Omental fat pad (tissue), 4 donors: Measurements from ENCODE around the gene ARNT2. TPM values are rescaled to one million over a fixed set of nuclear protein-coding genes. Genes with fewer than 3 reads are reported as not detected.
A peak's percentile ranks its signal among the peaks of the same experiment; 100 is the strongest.

Experiments used
- ATAC-seq: fragments of 150-250 bp; one replicate; pipeline ENCODE4 v1.9.1; 2016; ENCODE audit warnings: mild to moderate bottlenecking, moderate library complexity; ENCODE audit not compliant: low FRiP score
- DNase-seq: peaks from one replicate; pipeline ENCODE4 v3.0.0-alpha.2; 2019; ENCODE audit warnings: low spot score
- total RNA-seq, 4 donors: library from RNA; depleted of rRNA; stranded (reverse); fragments of >200 nt; gene quantifications; one replicate each; pipeline ENCODE4 v1.1.0, GENCODE V29; 2016
- TF ChIP-seq, protein P1 (sequence below), 3 donors: fragments of 450-650 bp; IDR thresholded peaks; one replicate each; pipeline ENCODE4 v1.5.1; 2016 to 2017; ENCODE audit warnings: antibody characterized with exemption in 3 of 3, mild to moderate bottlenecking in 3 of 3, moderate library complexity in 2 of 3

Gene ARNT2
- total RNA-seq, 4 donors from 2014 or later, result 3.1 to 7.4 (median 3.4) TPM

- TF ChIP-seq, protein P1, sequence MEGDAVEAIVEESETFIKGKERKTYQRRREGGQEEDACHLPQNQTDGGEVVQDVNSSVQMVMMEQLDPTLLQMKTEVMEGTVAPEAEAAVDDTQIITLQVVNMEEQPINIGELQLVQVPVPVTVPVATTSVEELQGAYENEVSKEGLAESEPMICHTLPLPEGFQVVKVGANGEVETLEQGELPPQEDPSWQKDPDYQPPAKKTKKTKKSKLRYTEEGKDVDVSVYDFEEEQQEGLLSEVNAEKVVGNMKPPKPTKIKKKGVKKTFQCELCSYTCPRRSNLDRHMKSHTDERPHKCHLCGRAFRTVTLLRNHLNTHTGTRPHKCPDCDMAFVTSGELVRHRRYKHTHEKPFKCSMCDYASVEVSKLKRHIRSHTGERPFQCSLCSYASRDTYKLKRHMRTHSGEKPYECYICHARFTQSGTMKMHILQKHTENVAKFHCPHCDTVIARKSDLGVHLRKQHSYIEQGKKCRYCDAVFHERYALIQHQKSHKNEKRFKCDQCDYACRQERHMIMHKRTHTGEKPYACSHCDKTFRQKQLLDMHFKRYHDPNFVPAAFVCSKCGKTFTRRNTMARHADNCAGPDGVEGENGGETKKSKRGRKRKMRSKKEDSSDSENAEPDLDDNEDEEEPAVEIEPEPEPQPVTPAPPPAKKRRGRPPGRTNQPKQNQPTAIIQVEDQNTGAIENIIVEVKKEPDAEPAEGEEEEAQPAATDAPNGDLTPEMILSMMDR (IDR thresholded peaks at IDR 0.05), result no peak
- ATAC-seq, result no peak
- DNase-seq, result no peak
Measured at GRCh38 chr15:80549191-80549590, 145.0 kb downstream of the ARNT2 start.

- DNase-seq (no peak), ATAC-seq (no peak)
Measured at GRCh38 chr15:80549654-80550053, 145.5 kb downstream of the ARNT2 start.

DNA sequence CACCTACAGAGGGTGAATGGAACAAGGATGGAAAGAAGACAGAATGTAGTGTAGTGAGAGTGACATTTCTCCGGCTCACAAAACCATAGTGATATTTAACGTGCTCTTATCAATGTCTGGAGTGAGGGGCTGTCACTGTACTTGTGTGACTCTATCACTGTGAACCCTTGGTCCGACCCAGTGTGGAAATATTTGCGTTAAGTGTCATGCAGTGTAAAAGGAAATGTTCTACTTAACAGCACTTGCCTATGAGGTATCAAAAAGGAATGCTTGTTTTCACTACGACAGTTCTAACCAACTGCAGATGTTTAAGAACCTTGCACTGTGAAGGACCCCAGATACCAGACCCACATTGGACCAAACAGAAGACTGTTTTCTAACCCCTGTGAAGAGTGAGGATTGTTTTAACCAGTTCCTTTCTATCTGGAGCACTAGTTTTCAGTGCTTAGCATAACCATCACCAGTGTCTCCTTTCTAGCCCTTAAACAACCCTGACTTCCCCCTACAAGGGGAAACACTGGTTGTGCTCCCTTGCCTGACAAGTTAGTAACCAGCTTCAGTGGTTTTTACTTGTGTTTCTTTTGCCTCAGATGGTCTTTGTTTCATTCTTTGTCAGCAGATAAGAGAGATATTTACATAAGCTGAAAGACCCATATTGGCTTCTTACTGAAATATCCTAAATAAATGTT lies 146.2 kb downstream of the ARNT2 start:
- TF ChIP-seq, protein P1 (IDR thresholded peaks at IDR 0.05), result no peak
- ATAC-seq, result peak; percentile 54

More at GRCh38 chr15:80549654-80550053, 145.5 kb downstream of the ARNT2 start:
- TF ChIP-seq, protein P1 (IDR thresholded peaks at IDR 0.05), result no peak

DNA sequence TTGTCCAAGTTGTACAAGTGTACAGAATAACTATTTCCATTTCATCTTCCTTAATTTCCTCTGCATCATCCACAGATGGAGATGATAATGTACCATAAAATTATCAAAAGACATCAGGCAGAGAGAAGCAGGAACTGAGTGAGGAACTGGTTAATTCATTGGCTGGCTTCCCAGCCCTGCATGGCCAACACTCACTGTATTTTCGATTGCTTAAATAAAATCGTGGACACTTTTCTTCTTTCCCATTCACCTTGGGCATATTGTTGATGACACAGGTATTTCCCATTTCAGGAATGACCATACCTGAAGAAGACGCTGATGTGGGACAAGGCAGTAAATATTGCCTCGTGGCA lies 146.7 kb downstream of the ARNT2 start:
- DNase-seq, result no peak
- TF ChIP-seq, protein P1 (IDR thresholded peaks at IDR 0.05), result no peak
- ATAC-seq, result no peak

More for the DNA sequence above, 146.2 kb downstream of the ARNT2 start:
- DNase-seq, result no peak

DNA sequence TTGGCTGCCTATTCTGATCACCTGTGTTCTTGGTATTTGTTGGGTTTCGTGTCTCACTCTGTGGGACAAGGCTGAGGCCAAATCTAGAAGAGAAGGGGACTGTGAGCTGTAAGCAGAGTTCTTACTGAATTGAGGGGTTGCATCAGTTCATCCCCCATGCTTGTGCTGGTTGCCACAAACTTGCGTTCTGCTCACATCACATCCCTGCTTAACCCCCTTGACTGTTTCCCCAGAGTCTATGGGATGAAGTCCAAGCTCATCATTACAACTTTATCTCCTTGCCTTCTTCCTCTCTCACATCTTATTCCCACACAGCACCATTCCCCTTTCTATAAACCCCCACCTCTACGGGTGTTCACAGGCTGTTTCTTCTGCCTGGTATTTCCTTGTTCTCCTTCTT lies 147.2 kb downstream of the ARNT2 start:
- ATAC-seq, result no peak
- TF ChIP-seq, protein P1 (IDR thresholded peaks at IDR 0.05), result no peak
- no peak for DNase-seq

GRCh38 chr15:80554560-80554959 lies 150.4 kb downstream of the ARNT2 start:
- ATAC-seq (no peak), DNase-seq (no peak)
- TF ChIP-seq, protein P1 (IDR thresholded peaks at IDR 0.05), result no peak

GRCh38 chr15:80556694-80557367 lies 152.6 kb downstream of the ARNT2 start:
- DNase-seq (no peak), ATAC-seq (no peak)
- TF ChIP-seq, protein P1 (IDR thresholded peaks at IDR 0.05), result no peak
